ENCODE results near the gene FLOT2. TPM values are rescaled to one million over a fixed set of nuclear protein-coding genes. Genes with fewer than 3 reads are reported as not detected.

FLOT2 gene
- polyA plus RNA-seq, 1 donor (not counting 4 experiments of a cell fraction or from before 2014, with no cell fraction given) = 67.2 TPM

GRCh38 chr17:28882154-28882895 lies 15.2 kb downstream of the FLOT2 start:
- Histone ChIP-seq H3K9me1 (ENCODE audit: control insufficient read depth, extremely low read depth, insufficient read depth, low read length) (no peaks in the 10 kb centered on the region), H3K27me3 (ENCODE audit: control insufficient read depth, extremely low read depth, insufficient read depth, low read length) (no peaks in the 10 kb centered on the region), H3K9me3 (ENCODE audit: control insufficient read depth, low read depth, low read length) (no peaks in the 10 kb centered on the region), H3K4me2 (ENCODE audit: control insufficient read depth, extremely low read depth, insufficient read depth, low read depth, low read length) (no peak overlapping the region), H2AFZ (ENCODE audit: control insufficient read depth, low read length) (no peak overlapping the region), H3K27ac (ENCODE audit: control insufficient read depth, insufficient read depth, low read length) (no peak overlapping the region), H4K20me1 (ENCODE audit: control insufficient read depth, extremely low read depth, insufficient read depth, low read length) (no peaks in the 10 kb centered on the region), H3K36me3 (ENCODE audit: control insufficient read depth in 2 of 2, extremely low read depth in 1 of 2, insufficient read depth in 2 of 2, low read length in 2 of 2) (peaks cover 34 to 39% of the 10 kb centered on the region in 2 experiments), H3K79me2 (ENCODE audit: control insufficient read depth, insufficient read depth, low read length) (no peaks in the 10 kb centered on the region), H3K4me1 (ENCODE audit: control insufficient read depth, extremely low read depth, insufficient read depth, low read length) (peaks cover 33% of the 10 kb centered on the region), H3K4me3 (ENCODE audit: control insufficient read depth in 2 of 3, extremely low read depth in 1 of 3, insufficient read depth in 2 of 3, low read depth in 1 of 3, low read length in 3 of 3) (no peak overlapping the region), H3K9ac (ENCODE audit: control insufficient read depth, extremely low read depth, insufficient read depth, low read length) (no peak overlapping the region)
- TF ChIP-seq EZH2 (IDR thresholded peaks at IDR 0.05; ENCODE audit: low read length) = no peak
- TF ChIP-seq, protein P1, sequence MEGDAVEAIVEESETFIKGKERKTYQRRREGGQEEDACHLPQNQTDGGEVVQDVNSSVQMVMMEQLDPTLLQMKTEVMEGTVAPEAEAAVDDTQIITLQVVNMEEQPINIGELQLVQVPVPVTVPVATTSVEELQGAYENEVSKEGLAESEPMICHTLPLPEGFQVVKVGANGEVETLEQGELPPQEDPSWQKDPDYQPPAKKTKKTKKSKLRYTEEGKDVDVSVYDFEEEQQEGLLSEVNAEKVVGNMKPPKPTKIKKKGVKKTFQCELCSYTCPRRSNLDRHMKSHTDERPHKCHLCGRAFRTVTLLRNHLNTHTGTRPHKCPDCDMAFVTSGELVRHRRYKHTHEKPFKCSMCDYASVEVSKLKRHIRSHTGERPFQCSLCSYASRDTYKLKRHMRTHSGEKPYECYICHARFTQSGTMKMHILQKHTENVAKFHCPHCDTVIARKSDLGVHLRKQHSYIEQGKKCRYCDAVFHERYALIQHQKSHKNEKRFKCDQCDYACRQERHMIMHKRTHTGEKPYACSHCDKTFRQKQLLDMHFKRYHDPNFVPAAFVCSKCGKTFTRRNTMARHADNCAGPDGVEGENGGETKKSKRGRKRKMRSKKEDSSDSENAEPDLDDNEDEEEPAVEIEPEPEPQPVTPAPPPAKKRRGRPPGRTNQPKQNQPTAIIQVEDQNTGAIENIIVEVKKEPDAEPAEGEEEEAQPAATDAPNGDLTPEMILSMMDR (optimal IDR thresholded peaks at IDR 0.05 in 1 of 3, IDR thresholded peaks at IDR 0.05 in 1 of 3, conservative IDR thresholded peaks at IDR 0.05 in 1 of 3; ENCODE audit: extremely low read depth in 1 of 3, insufficient read depth in 2 of 3, low read length in 3 of 3) = no peak
- no peak for FAIRE-seq
- no peak for DNase-seq (ENCODE audit: low read depth, low spot score)
- dilution Hi-C loops (cut with MboI; ENCODE audit: extremely low pct_ligation_motif_present, low sequenced_read_pairs) = no loop called here

DNA sequence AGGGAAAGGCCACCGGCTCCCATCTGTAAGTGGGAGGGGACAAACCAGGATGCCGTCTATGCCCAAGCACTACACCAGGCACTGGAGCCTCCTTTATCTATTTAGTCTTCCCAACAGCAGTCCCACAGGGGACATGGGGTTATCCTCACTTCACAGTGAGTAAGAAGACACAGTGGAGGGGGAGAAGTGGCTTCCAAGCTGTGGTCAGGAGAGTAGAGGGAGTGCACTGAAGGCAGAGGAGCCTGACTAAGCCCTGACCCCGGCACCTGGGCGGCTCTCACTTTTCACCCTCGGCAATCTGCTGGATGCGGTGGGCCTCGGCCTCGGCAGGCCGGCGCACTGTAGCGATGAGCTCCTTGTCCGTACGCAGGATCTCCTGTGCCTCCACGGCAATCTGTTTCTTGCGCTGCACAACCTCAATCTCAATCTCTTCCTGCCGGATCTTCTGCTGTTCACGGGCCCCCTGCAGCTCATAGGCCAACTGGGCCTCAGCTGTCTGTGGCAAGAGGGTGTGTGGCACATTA lies 15.9 kb downstream of the FLOT2 start:
- dilution Hi-C loops (cut with MboI; ENCODE audit: extremely low pct_ligation_motif_present, low sequenced_read_pairs) = no loop called here
- peaks cover 33 to 39% of the 10 kb centered on the region in 2 experiments for H3K36me3 ChIP-seq (ENCODE audit: control insufficient read depth in 2 of 2, extremely low read depth in 1 of 2, insufficient read depth in 2 of 2, low read length in 2 of 2)

More for the DNA sequence above, 15.9 kb downstream of the FLOT2 start:
- no peak overlapping the region for H3K27ac ChIP-seq (ENCODE audit: control insufficient read depth, insufficient read depth, low read length)
- no peak overlapping the region for H3K4me2 ChIP-seq (ENCODE audit: control insufficient read depth, extremely low read depth, insufficient read depth, low read depth, low read length)
- DNase-seq (ENCODE audit: low read depth, low spot score) (no peak), FAIRE-seq (no peak)
- no peaks in the 10 kb centered on the region for H3K79me2 ChIP-seq (ENCODE audit: control insufficient read depth, insufficient read depth, low read length)
- TF ChIP-seq, protein P1 (optimal IDR thresholded peaks at IDR 0.05 in 1 of 3, IDR thresholded peaks at IDR 0.05 in 1 of 3, conservative IDR thresholded peaks at IDR 0.05 in 1 of 3; ENCODE audit: extremely low read depth in 1 of 3, insufficient read depth in 2 of 3, low read length in 3 of 3) = no peak
- no peak for TF ChIP-seq EZH2 (IDR thresholded peaks at IDR 0.05; ENCODE audit: low read length)
- no peaks in the 10 kb centered on the region for H4K20me1 ChIP-seq (ENCODE audit: control insufficient read depth, extremely low read depth, insufficient read depth, low read length)
- H3K4me1 ChIP-seq (ENCODE audit: control insufficient read depth, extremely low read depth, insufficient read depth, low read length) = peaks cover 33% of the 10 kb centered on the region
- H3K9me1 ChIP-seq (ENCODE audit: control insufficient read depth, extremely low read depth, insufficient read depth, low read length) = no peaks in the 10 kb centered on the region
- no peak overlapping the region for H3K9ac ChIP-seq (ENCODE audit: control insufficient read depth, extremely low read depth, insufficient read depth, low read length)
- H3K27me3 ChIP-seq (ENCODE audit: control insufficient read depth, extremely low read depth, insufficient read depth, low read length) = no peaks in the 10 kb centered on the region
- H2AFZ ChIP-seq (ENCODE audit: control insufficient read depth, low read length) = no peak overlapping the region
- no peaks in the 10 kb centered on the region for H3K9me3 ChIP-seq (ENCODE audit: control insufficient read depth, low read depth, low read length)
- no peak overlapping the region for H3K4me3 ChIP-seq (ENCODE audit: control insufficient read depth in 2 of 3, extremely low read depth in 1 of 3, insufficient read depth in 2 of 3, low read depth in 1 of 3, low read length in 3 of 3)

Data from keratinocyte (primary cell).